Panc1 (cell line): ENCODE data around the gene NTM. TPM values are rescaled to one million over a fixed set of nuclear protein-coding genes. Genes with fewer than 3 reads are reported as not detected.

Experiments used
- ATAC-seq: fragments of 200-7000 bp; cut with Tn5 transposase; 2 replicates; pipeline ENCODE4 v1.9.1; 2020; ENCODE audit warnings: mild to moderate bottlenecking, moderate library complexity
- BruUV-seq: library from RNA; stranded (reverse); fragments of 400-500 nt; replicated peaks from 2 replicates; lab custom pipeline; 2021; lab: Mats Ljungman, UMichigan
- CTCF ChIA-PET: fragments of 300-600 bp; sonication (Branson Sonifier 250); formaldehyde crosslinking; loops from one replicate; lab custom pipeline; 2022; ENCODE audit warnings: antibody characterized with exemption; lab: Charles Lee
- POLR2A ChIA-PET: fragments of 300-600 bp; sonication (Branson Sonifier 250); formaldehyde crosslinking; loops from one replicate; lab custom pipeline; 2022; ENCODE audit warnings: antibody characterized with exemption; lab: Charles Lee
- DNase-seq: peaks from one replicate; pipeline ENCODE4 v3.0.0-alpha.2; 2010; ENCODE audit warnings: low read depth, low spot score
- H3K27ac ChIP-seq: 2 replicates; pipeline ENCODE4 v1.5.1; 2011; ENCODE audit warnings: mild to moderate bottlenecking, low read length, inconsistent platforms
- H3K27me3 ChIP-seq: fragments of 200-500 bp; sonication (Bioruptor generic); 2 replicates; pipeline ENCODE4 v1.6.0; 2014; ENCODE audit warnings: low read length, inconsistent platforms; ENCODE audit not compliant: control insufficient read depth, insufficient read depth
- H3K36me3 ChIP-seq: fragments of 200-500 bp; sonication (Bioruptor generic); 2 replicates; pipeline ENCODE4 v1.5.1; 2014; ENCODE audit warnings: inconsistent platforms, mild to moderate bottlenecking, low read length, moderate library complexity; ENCODE audit not compliant: control insufficient read depth, insufficient read depth
- H3K4me1 ChIP-seq: 2 replicates; pipeline ENCODE4 v1.5.1; 2011; ENCODE audit warnings: inconsistent platforms, mild to moderate bottlenecking, low read length, moderate library complexity; ENCODE audit not compliant: control insufficient read depth, insufficient read depth
- H3K4me3 ChIP-seq, 2 experiments: 2 replicates each; pipeline ENCODE4 v1.5.1; 2011 to 2012; ENCODE audit warnings: low read depth in 2 of 2, low read length in 2 of 2, mild to moderate bottlenecking in 2 of 2, inconsistent platforms in 1 of 2, moderate library complexity in 1 of 2
- H3K9me3 ChIP-seq: fragments of 200-500 bp; sonication (Bioruptor generic); 2 replicates; pipeline ENCODE4 v1.5.1; 2014; ENCODE audit warnings: low read depth, mild to moderate bottlenecking, inconsistent platforms, low read length, moderate library complexity; ENCODE audit not compliant: control insufficient read depth, insufficient read depth
- POLR2AphosphoS5 ChIP-seq: IDR thresholded peaks from 2 replicates; pipeline ENCODE4 v1.6.1; 2012; ENCODE audit warnings: mild to moderate bottlenecking, low read depth, low read length, moderate library complexity
- SIN3A ChIP-seq: IDR thresholded peaks from 2 replicates; pipeline ENCODE4 v1.6.1; 2012; ENCODE audit warnings: low read depth, mild to moderate bottlenecking, low read length, moderate library complexity, borderline replicate concordance; ENCODE audit not compliant: insufficient read depth
- TCF7L2 ChIP-seq: IDR thresholded peaks from 2 replicates; pipeline ENCODE4 v1.6.1; 2011; ENCODE audit warnings: mild to moderate bottlenecking, low read depth, low read length, inconsistent platforms
- in situ Hi-C: cut with HindIII; loops from 2 replicates; pipeline ENCODE4 v1.10.0; 2016; ENCODE audit warnings: low sequenced_read_pairs, low pct_unique_long_range_greater_than_20kb
- intact Hi-C: fragments of 100-400 bp; cut with micrococcal nuclease; formaldehyde crosslinking; loops from one replicate; pipeline ENCODE4 v1.10.0; 2022; ENCODE audit not compliant: unreplicated experiment
- total RNA-seq: library from RNA; stranded (reverse); gene quantifications from one replicate; pipeline ENCODE4 v1.2.1, GENCODE V29; 2021; ENCODE audit not compliant: unreplicated experiment
- TF ChIP-seq, protein P1 (sequence below): fragments of 450-650 bp; IDR thresholded peaks from 2 replicates; pipeline ENCODE4 v1.5.1; 2017; ENCODE audit warnings: mild to moderate bottlenecking
- TF ChIP-seq, protein P2 (sequence below), 2 experiments: IDR thresholded peaks; 2 replicates each; pipeline ENCODE4 v1.6.1; 2011 to 2012; ENCODE audit warnings: low read depth in 2 of 2, control low read depth in 1 of 2, low read length in 1 of 2, mild to moderate bottlenecking in 1 of 2, moderate library complexity in 1 of 2; ENCODE audit not compliant: insufficient read depth in 1 of 2

The NTM gene
- total RNA-seq, 1 experiment from 2014 or later = 0.10 TPM

DNA sequence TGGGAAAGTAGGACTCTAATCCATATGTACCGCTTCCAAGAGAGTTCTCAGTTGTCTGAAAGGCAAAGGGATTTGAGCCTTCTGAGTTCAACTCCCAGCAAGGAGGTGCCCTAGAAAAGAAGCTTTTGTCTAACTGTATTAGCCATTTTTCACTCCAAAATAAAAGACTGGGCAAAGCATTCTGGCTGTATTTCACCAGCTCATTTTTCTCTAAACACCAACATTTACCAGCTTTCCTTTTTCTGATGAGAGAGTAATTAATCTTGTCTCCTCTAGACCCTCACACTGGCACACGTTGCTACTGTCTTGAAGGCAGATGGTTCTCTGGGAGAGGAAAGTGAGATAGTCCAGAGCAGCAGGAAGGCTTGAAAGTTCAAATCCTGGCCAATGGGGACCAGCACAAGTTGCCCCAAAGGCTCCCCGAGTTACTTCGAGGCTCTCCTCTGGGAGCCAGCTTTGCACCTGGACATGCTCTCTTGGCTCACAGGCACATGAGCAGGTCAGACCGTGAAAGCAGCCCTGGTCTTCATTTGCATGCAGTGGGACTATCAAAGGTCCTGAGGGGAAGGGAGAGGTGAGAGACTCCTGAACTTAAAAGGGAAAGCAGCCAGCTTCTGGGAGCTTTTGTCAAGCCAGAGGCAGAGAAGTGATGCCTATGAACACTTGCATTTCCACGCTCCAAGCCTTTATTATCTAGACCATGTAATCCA lies 100.0 kb downstream of the NTM start:
- TF ChIP-seq SIN3A = no peak
- TF ChIP-seq, protein P1, sequence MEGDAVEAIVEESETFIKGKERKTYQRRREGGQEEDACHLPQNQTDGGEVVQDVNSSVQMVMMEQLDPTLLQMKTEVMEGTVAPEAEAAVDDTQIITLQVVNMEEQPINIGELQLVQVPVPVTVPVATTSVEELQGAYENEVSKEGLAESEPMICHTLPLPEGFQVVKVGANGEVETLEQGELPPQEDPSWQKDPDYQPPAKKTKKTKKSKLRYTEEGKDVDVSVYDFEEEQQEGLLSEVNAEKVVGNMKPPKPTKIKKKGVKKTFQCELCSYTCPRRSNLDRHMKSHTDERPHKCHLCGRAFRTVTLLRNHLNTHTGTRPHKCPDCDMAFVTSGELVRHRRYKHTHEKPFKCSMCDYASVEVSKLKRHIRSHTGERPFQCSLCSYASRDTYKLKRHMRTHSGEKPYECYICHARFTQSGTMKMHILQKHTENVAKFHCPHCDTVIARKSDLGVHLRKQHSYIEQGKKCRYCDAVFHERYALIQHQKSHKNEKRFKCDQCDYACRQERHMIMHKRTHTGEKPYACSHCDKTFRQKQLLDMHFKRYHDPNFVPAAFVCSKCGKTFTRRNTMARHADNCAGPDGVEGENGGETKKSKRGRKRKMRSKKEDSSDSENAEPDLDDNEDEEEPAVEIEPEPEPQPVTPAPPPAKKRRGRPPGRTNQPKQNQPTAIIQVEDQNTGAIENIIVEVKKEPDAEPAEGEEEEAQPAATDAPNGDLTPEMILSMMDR = no peak
- TF ChIP-seq, protein P2, sequence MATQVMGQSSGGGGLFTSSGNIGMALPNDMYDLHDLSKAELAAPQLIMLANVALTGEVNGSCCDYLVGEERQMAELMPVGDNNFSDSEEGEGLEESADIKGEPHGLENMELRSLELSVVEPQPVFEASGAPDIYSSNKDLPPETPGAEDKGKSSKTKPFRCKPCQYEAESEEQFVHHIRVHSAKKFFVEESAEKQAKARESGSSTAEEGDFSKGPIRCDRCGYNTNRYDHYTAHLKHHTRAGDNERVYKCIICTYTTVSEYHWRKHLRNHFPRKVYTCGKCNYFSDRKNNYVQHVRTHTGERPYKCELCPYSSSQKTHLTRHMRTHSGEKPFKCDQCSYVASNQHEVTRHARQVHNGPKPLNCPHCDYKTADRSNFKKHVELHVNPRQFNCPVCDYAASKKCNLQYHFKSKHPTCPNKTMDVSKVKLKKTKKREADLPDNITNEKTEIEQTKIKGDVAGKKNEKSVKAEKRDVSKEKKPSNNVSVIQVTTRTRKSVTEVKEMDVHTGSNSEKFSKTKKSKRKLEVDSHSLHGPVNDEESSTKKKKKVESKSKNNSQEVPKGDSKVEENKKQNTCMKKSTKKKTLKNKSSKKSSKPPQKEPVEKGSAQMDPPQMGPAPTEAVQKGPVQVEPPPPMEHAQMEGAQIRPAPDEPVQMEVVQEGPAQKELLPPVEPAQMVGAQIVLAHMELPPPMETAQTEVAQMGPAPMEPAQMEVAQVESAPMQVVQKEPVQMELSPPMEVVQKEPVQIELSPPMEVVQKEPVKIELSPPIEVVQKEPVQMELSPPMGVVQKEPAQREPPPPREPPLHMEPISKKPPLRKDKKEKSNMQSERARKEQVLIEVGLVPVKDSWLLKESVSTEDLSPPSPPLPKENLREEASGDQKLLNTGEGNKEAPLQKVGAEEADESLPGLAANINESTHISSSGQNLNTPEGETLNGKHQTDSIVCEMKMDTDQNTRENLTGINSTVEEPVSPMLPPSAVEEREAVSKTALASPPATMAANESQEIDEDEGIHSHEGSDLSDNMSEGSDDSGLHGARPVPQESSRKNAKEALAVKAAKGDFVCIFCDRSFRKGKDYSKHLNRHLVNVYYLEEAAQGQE (IDR thresholded peaks at IDR 0.05; ENCODE audit: insufficient read depth in 1 of 2, low read depth in 2 of 2, low read length in 1 of 2) = no peak
- no peak for TF ChIP-seq POLR2AphosphoS5
- TF ChIP-seq TCF7L2 = no peak
- H3K4me3 ChIP-seq = no peak overlapping the region
- H3K4me1 ChIP-seq = no peaks in the 10 kb centered on the region
- ChIA-PET POLR2A (no interaction called here), CTCF (no interaction called here)
- H3K27me3 ChIP-seq = peaks cover 3% of the 10 kb centered on the region; the same call in 1 of the 2 replicates
- no peak for DNase-seq
- H3K36me3 ChIP-seq = no peaks in the 10 kb centered on the region
- in situ Hi-C loops = no loop called here
- ATAC-seq = no peak
- intact Hi-C loops = no loop called here
- no TSS peak for BruUV-seq
- H3K27ac ChIP-seq = no peak overlapping the region
- no peaks in the 10 kb centered on the region for H3K9me3 ChIP-seq

DNA sequence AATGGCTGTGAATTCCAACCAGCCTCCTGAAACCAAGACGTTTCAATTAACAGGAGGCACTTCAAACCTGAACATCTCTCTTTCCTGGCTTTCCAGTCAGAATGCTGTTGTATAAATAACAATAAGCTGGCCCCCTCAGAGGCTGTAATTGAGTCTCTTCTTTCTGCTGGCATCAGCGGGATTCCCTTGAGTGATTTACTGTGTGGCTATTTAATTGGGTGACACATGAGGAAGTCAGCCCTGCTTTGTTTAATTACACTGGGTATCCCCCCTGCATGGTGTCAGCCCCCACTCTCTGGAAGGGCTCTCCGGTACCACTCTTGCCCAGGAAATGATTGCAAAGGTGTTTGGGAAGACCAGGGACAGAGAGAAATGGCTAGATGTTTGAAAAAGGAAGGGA lies 101.6 kb downstream of the NTM start:
- no peak for DNase-seq
- no peak overlapping the region for H3K4me3 ChIP-seq
- ATAC-seq = no peak
- in situ Hi-C loops (no loop called here), intact Hi-C loops (no loop called here)
- TF ChIP-seq SIN3A = no peak
- TF ChIP-seq TCF7L2 = no peak
- TF ChIP-seq, protein P2 (IDR thresholded peaks at IDR 0.05; ENCODE audit: insufficient read depth in 1 of 2, low read depth in 2 of 2, low read length in 1 of 2) = no peak
- TF ChIP-seq, protein P1 = no peak
- TF ChIP-seq POLR2AphosphoS5 = no peak
- no peaks in the 10 kb centered on the region for H3K4me1 ChIP-seq
- ChIA-PET POLR2A (no interaction called here), CTCF (no interaction called here)
- H3K27ac ChIP-seq = no peak overlapping the region
- H3K9me3 ChIP-seq = no peaks in the 10 kb centered on the region
- H3K36me3 ChIP-seq = no peaks in the 10 kb centered on the region
- H3K27me3 ChIP-seq = peaks cover 3% of the 10 kb centered on the region; the same call in 1 of the 2 replicates
- no TSS peak for BruUV-seq
